ENCODE results near the gene PCMT1. TPM values are rescaled to one million over a fixed set of nuclear protein-coding genes. Genes with fewer than 3 reads are reported as not detected.
"Not testable (repeated sequence)": the region's sequence is repeated elsewhere in the genome, so short reads cannot be mapped to it uniquely, and the experiment has no call there.

The PCMT1 gene
- total RNA-seq, 2 donors from 2014 or later, result 67.9 to 68.5 TPM

DNA sequence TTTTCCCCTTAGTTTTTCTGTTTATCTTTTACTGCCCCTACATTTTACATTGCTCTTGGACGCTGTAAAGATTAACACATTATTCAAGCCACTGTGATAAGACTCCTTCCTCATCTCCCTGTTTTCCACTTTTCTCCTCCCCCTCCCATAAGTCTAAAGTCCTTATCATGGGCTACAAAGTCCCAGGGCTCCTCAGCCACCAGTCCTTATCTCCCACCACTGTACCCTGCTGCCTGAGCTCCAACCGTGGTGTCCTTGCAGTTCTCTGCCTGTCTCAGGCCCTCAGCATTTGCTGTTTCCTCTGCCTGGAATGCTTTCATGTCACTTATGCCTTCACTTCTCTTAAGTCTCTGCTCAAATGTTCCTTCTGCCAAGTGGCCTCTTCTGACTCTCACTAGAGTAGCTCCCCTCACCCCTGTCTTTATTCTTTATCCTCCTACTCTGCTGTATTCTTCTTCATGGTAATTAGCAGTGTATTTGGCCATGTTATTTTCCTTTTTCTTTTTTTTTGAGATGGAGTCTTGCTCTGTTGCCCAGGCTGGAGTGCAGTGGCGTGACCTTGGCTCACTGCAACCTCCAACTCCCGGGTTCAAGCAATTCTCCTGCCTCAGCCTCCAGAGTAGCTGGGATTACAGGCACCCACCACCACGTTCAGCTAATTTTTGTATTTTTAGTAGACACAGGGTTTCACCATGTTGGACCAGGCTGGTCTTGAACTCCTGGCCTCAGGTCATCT is 20.9 kb upstream of the PCMT1 start:
- H3K9me3 Mint-ChIP-seq, result no peaks in the 10 kb centered on the region
- no peaks in the 10 kb centered on the region for H3K36me3 Mint-ChIP-seq
- no peaks in the 10 kb centered on the region for H3K27me3 Mint-ChIP-seq

DNA sequence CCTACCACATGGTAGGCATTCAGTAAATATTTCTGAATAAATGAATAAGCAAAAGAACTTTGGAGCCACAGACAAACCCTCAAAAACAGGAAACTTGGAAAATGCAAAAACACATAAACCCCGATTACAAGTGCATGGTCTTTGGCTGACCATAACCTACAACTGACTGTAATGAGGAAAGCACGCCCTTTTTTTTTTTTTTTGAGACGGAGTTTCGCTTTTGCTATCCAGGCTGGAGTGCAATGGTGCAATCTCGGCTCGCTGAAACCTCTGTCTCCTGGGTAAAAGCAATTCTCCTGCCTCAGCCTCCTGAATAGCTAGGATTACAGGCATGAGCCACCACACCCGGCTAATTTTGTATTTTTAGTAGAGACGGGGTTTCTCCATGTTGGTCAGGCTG is 19.7 kb upstream of the PCMT1 start:
- Mint-ChIP-seq H3K36me3 (no peaks in the 10 kb centered on the region), H3K27me3 (no peaks in the 10 kb centered on the region), H3K9me3 (no peaks in the 10 kb centered on the region), H3K4me1 (ENCODE audit: low read depth in 2 of 2) (peaks cover 6 to 11% of the 10 kb centered on the region in 2 donors), H3K4me3 (no peak overlapping the region), H3K27ac (no peak overlapping the region)
- ATAC-seq (no peak), DNase-seq (ENCODE audit: low spot score) (no peak)

More for the DNA sequence above, 20.9 kb upstream of the PCMT1 start:
- no peak for ATAC-seq
- no peak for DNase-seq (ENCODE audit: low spot score)
- H3K4me3 Mint-ChIP-seq, result no peak overlapping the region
- peak overlapping the region; percentile 4 to 71 for H3K27ac Mint-ChIP-seq
- peaks cover 8 to 11% of the 10 kb centered on the region in 2 donors for H3K4me1 Mint-ChIP-seq (ENCODE audit: low read depth in 2 of 2)

DNA sequence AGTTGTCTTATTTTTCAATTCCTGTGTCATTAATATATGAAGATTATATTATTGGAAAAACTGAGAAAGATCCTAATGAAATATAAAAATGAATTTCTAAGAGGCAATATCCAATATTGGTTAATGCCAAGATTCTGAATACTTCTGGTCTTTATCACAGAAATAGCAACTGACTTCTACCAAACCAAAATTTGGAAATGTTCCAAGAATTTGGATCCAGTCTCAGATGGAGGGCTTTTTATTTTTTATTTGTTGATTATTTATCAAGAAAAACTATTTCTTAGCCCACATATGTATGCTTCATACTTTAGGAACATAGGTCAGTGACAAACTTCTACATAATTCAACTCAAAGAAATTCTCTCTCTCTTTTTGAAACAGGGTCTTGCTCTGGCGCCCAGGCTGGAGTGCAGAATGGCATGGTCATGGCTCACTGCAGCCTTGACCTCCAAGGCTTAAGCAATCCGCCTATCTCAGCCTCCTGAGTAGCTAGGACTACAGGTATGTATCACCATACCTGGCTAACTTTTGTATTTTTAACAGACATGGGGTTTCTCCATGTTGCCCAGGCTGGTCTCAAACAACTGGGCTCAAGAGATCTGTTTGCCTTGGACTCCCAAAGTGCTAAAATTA is 16.3 kb upstream of the PCMT1 start:
- Mint-ChIP-seq H3K36me3 (no peaks in the 10 kb centered on the region), H3K27me3 (no peaks in the 10 kb centered on the region), H3K9me3 (no peaks in the 10 kb centered on the region), H3K4me3 (no peak overlapping the region), H3K27ac (no peak overlapping the region), H3K4me1 (ENCODE audit: low read depth in 2 of 2) (peaks cover 6 to 8% of the 10 kb centered on the region in 2 donors)
- no peak for ATAC-seq
- no peak for DNase-seq (ENCODE audit: low spot score)

DNA sequence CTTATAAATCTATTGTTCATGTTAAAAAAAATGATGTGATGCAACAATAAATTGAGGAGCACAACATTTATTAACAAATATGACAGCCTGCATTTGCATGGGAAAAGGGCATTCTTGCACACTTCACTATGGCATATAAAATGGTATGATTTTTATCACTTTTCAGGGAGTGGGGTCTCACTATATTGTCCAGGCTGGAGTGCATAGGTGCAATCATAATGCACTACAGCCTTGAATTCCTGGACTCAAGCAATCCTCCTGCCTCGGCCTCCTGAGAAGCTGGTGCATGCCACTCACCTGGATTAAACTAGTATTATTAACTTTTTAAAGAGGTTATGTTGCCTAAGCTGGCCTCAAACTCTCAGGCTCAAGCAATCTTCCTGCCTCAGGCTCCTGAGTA is 14.6 kb upstream of the PCMT1 start:
- no peak for DNase-seq (ENCODE audit: low spot score)
- no peaks in the 10 kb centered on the region for H3K27me3 Mint-ChIP-seq
- no peak overlapping the region for H3K4me3 Mint-ChIP-seq
- no peak for ATAC-seq
- H3K36me3 Mint-ChIP-seq, result peaks cover 6% of the 10 kb centered on the region
- H3K4me1 Mint-ChIP-seq (ENCODE audit: low read depth in 2 of 2), result peaks cover 0 to 2% of the 10 kb centered on the region in 2 donors
- H3K9me3 Mint-ChIP-seq, result no peaks in the 10 kb centered on the region
- H3K27ac Mint-ChIP-seq, result no peak overlapping the region

DNA sequence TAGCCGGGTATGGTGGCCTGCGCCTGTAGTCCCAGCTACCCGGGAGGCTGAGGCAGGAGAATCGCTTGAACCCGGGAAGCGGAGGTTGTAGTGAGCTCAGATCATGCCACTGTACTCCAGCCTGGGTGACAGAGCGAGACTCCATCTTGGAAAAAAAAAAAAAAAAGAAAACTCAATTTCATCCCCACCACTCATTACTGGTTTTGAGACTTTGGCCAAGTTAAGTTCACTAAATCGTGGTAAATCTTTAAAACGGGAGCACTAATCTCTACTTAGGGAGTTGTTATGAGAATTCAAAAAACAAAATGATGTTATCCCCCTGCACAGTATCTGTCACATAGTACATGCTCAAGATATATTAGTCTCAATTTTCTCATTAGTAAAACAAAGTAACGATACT is 4.3 kb upstream of the PCMT1 start:
- H3K9me3 Mint-ChIP-seq; DNase-seq (ENCODE audit: low spot score); ATAC-seq; H3K27me3 Mint-ChIP-seq: not testable (repeated sequence)
- Mint-ChIP-seq H3K27ac (peak overlapping the region; percentile 81 to 94), H3K4me3 (peak overlapping the region; percentile 98), H3K36me3 (peaks cover 11% of the 10 kb centered on the region), H3K4me1 (ENCODE audit: low read depth in 2 of 2) (peaks cover 12 to 21% of the 10 kb centered on the region in 2 donors)

DNA sequence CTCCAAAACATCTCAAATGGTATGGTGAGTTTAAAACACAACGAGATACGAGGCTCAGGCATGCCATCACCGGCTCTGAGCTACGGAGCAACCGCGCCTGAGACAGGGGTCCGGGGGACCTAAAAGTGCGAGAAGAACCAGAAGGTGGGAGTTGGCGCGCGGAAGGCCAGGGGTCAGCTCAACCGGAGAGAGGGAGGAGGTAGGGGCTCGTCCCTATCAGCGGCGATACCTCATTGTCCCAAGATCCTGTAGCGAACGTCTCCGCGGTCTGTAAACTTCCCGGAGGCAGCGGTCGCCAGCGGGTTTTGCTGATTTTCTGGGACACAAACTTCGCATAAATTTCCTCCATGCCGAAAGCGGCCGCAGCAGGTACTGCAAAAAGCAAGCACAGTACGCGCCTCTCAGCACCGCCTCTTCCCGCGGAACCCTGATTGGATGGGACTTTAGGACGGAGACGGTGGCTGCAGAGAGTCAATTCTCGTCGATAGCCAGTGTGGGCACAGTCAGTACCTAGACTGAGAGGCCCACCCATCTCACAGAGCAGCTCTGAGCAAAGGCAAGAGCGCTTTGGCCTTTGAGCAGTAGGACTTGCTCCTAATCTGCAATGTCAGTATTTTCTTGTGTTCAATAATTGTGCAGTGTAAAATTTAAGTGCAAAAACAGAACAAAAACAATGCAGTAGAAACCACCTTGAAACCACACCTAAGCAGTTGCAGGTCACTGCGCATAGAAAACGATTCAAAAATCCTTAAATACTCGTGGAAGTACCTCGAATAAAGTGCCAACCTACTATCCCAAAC is 3.2 kb upstream of the PCMT1 start, which contains the start of gene NUP43:
Gene NUP43 (minus strand): TSS at position 383 of the 800 bp plus-strand sequence. CDS start 34 bp downstream, at position 349.
- ATAC-seq, result peak; percentile 71 to 79
- DNase-seq (ENCODE audit: low spot score), result peak; percentile 89
- Mint-ChIP-seq H3K27me3 (no peaks in the 10 kb centered on the region), H3K9me3 (no peaks in the 10 kb centered on the region), H3K4me1 (ENCODE audit: low read depth in 2 of 2) (peaks cover 18 to 21% of the 10 kb centered on the region in 2 donors), H3K4me3 (peak within 1 kb of the TSS; percentile 98), H3K27ac (peak within 1 kb of the TSS; percentile 81 to 94), H3K36me3 (peaks cover 5% of the 10 kb centered on the region)

DNA sequence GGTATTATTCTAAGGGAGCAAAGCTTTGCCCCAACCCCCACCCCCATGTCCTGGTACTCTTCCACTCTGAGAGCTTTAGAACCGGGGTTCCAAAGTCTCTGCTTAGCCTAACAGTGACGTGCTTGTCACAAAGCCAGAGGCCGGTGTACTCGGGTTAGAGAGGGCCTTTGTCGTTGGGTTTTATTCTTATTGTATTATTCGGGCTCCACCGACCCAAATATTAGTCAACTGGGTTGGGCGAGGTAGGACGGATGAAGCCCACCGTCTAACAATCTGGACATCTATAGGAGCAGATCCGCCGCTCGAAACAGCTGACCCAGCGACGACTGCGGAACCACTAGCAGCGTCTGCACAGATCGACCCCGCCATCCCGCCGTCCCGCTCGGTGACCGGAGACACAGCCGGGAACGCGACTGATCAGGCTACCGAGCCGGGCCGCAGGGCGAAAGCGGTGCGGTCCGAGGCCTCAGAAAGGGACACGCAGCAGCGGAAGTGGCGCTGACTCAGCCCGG is 403 bp upstream of the PCMT1 start:
- DNase-seq (ENCODE audit: low spot score); H3K27me3 Mint-ChIP-seq; H3K9me3 Mint-ChIP-seq; H3K36me3 Mint-ChIP-seq: not testable (repeated sequence)
- Mint-ChIP-seq H3K4me3 (peak overlapping the region; percentile 81), H3K27ac (peak overlapping the region; percentile 59 to 68), H3K4me1 (ENCODE audit: low read depth in 2 of 2) (peaks cover 18 to 21% of the 10 kb centered on the region in 2 donors)
- peak in 1 of 2 donors; percentile 1 for ATAC-seq

DNA sequence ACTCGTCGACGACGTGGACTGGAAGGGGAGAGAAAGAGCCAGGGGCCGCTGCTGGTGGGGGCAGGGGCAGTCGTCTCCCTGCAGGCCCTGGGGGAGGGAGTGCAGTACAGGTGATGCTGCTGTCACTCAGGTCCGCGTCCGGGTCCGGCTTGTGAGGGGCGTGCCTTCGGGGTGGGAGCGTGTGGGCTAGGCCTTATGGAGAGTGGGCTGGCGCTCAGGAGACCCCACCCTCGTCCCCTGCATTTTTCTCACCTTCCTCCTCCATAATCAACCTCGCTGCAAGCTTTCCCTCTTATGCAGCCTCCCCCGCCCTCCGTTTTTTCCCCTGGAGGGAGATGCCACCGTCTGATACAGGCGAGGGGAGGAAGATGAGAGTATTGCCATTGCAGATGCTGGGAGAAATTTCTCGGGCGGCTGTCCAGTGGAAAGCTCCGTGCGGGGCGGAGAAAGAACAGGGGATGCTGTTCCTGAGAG is 632 bp downstream of the PCMT1 start:
- H3K4me3 Mint-ChIP-seq, result peak overlapping the region; percentile 81
- H3K9me3 Mint-ChIP-seq, result no peaks in the 10 kb centered on the region
- DNase-seq (ENCODE audit: low spot score) (peak; percentile 68), ATAC-seq (peak; percentile 58 to 60)
- peak overlapping the region; percentile 68 to 83 for H3K27ac Mint-ChIP-seq
- peaks cover 18 to 21% of the 10 kb centered on the region in 2 donors for H3K4me1 Mint-ChIP-seq (ENCODE audit: low read depth in 2 of 2)
- H3K36me3 Mint-ChIP-seq, result peaks cover 5% of the 10 kb centered on the region
- H3K27me3 Mint-ChIP-seq, result no peaks in the 10 kb centered on the region

DNA sequence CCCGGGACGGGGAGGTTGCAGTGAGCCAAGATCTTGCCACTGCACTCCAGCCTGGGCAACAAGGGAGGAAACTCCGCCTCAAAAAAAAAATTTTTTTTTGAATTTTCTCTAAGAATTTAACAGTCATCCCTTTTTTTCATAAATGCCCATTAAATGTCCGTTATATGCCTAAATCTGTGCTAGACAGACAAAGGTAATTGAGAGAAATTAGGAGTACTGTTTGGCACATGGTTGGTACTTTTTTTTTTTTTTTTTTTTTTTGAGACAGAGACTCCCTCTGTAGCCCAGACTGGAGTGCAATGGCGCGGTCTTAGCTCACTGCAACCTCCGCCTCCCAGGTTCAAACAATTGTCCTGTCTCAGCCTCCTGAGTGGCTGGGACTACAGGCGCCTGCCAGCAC is 1.7 kb downstream of the PCMT1 start:
- ATAC-seq (no peak), DNase-seq (ENCODE audit: low spot score) (no peak)
- peak overlapping the region; percentile 81 for H3K4me3 Mint-ChIP-seq
- peaks cover 19 to 22% of the 10 kb centered on the region in 2 donors for H3K4me1 Mint-ChIP-seq (ENCODE audit: low read depth in 2 of 2)
- H3K36me3 Mint-ChIP-seq, result no peaks in the 10 kb centered on the region
- H3K27ac Mint-ChIP-seq, result peak overlapping the region in 1 of 2 donors; percentile 83
- H3K9me3 Mint-ChIP-seq, result no peaks in the 10 kb centered on the region
- H3K27me3 Mint-ChIP-seq, result no peaks in the 10 kb centered on the region

DNA sequence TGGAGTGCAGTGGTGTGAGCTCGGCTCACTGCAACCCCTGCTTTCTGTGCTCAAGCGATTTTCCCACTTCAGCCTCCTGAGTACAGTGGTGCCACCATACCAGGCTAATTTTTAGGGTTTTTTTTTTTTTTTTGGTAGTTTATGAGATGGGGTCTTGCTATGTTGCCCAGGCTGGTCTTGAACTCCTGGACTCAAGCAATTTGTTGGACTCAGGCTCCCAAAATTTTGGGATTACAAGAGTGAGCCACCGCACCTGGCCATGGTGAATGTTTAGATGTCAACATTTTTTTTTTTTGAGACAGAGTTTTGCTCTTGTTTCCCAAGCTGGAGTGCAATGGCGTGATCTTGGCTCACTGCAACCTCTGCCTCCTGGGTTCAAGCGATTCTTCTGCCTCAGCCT is 2.4 kb downstream of the PCMT1 start:
- DNase-seq (ENCODE audit: low spot score); H3K4me3 Mint-ChIP-seq; H3K9me3 Mint-ChIP-seq; ATAC-seq; H3K27ac Mint-ChIP-seq; H3K36me3 Mint-ChIP-seq; H3K27me3 Mint-ChIP-seq: not testable (repeated sequence)
- H3K4me1 Mint-ChIP-seq (ENCODE audit: low read depth in 2 of 2), result peaks cover 13 to 16% of the 10 kb centered on the region in 2 donors

DNA sequence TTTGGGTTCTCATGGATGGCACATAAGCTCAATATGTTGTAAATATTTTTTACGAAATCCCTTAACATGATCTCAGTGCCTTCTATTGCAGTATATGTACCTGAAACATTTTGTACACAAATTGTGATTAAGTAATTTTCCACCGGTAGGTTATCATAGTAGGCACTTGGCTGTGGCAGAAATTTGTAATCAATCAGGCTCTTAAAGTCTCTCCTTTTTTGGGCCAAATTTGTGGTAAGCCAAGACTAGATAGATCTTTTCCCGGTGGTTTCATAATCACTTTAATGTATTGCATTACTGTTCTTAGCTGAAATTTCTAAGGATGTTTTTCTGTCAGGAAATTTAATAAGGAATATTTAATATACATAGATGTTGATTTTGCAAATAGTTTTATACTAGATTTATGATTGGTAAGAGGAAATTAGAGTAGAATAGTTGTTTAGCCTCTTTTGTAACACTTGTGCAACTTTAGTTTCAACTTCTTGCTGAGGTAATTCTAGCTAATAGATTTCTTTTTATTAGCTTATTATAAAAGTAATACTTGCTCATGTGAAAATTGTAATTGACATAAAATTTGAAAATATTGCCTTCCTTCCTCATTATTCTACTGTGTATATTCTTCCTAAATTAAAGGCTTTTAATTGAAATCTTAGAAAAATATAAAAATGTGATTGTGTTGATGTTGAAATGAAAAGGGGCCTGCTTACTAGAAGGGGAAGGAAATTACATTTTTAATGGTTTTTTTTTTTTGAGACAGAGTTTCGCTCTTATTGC is 3.2 kb downstream of the PCMT1 start:
- no peak overlapping the region for H3K4me3 Mint-ChIP-seq
- H3K27ac Mint-ChIP-seq, result no peak overlapping the region
- H3K27me3 Mint-ChIP-seq, result no peaks in the 10 kb centered on the region
- peaks cover 8 to 14% of the 10 kb centered on the region in 2 donors for H3K4me1 Mint-ChIP-seq (ENCODE audit: low read depth in 2 of 2)
- no peaks in the 10 kb centered on the region for H3K9me3 Mint-ChIP-seq
- ATAC-seq, result no peak
- DNase-seq (ENCODE audit: low spot score), result no peak
- no peaks in the 10 kb centered on the region for H3K36me3 Mint-ChIP-seq

DNA sequence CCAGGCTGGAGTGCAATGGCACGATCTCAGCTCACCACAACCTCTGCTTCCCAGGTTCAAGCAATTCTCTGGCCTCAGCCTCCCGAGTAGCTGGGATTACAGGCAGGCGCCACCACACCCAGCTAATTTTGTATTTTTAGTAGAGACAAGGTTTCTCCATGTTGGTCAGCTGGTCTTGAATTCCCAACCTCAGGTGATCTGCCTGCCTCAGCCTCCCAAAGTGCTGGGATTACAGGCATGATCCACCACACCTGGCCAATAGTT is 3.8 kb downstream of the PCMT1 start:
- H3K27ac Mint-ChIP-seq; H3K36me3 Mint-ChIP-seq; DNase-seq (ENCODE audit: low spot score); H3K9me3 Mint-ChIP-seq; ATAC-seq; H3K4me3 Mint-ChIP-seq; H3K27me3 Mint-ChIP-seq: not testable (repeated sequence)
- H3K4me1 Mint-ChIP-seq (ENCODE audit: low read depth in 2 of 2), result peaks cover 7 to 14% of the 10 kb centered on the region in 2 donors

DNA sequence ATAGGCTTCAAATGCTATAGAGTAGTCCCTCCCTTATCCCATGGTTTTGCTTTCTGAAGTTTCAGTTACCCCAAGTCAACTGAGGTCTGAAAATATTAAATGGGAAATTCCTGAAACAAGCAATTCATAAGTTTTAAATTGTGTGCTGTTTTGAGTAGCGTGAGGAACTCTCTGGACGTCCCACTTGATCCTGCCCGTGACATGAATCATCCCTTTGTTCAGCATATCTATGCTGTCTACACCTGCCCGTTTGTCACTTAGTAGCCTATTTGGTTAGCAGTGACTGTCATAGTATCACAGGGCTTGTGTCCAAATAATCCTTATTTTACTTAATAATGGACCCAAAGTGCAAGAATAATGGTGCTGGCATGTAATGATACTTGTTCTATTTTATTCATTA is 5.0 kb downstream of the PCMT1 start:
- H3K36me3 Mint-ChIP-seq, result no peaks in the 10 kb centered on the region
- H3K27me3 Mint-ChIP-seq, result no peaks in the 10 kb centered on the region
- no peak overlapping the region for H3K27ac Mint-ChIP-seq
- ATAC-seq, result no peak
- DNase-seq (ENCODE audit: low spot score), result no peak
- no peak overlapping the region for H3K4me3 Mint-ChIP-seq
- H3K4me1 Mint-ChIP-seq (ENCODE audit: low read depth in 2 of 2), result peaks cover 7 to 14% of the 10 kb centered on the region in 2 donors
- H3K9me3 Mint-ChIP-seq, result no peaks in the 10 kb centered on the region
